ENCODE data around the gene COBLL1. TPM values are rescaled to one million over a fixed set of nuclear protein-coding genes. Genes with fewer than 3 reads are reported as not detected.

Gene COBLL1
- total and polyA plus RNA-seq, 2 donors (not counting 1 experiment from before 2014, with no cell fraction given) = 10.1 to 11.9 TPM

GRCh38 chr2:164681009-164681408 is 160.6 kb downstream of the COBLL1 start:
- H3K27me3 ChIP-seq (ENCODE audit: control insufficient read depth, insufficient read depth, low read length) = no peaks in the 10 kb centered on the region
- no peak overlapping the region for H2AFZ ChIP-seq (ENCODE audit: low read length)
- no peak overlapping the region for H3K4me3 ChIP-seq (replicated peaks in 1 of 4; ENCODE audit: control extremely low read depth in 1 of 4, insufficient read depth in 1 of 4, low read depth in 3 of 4, low read length in 4 of 4)
- no peak for DNase-seq (ENCODE audit: low read depth in 2 of 2)
- no peaks in the 10 kb centered on the region for H3K36me3 ChIP-seq (ENCODE audit: control insufficient read depth, insufficient read depth, low read length)
- no peaks in the 10 kb centered on the region for H3K79me2 ChIP-seq (ENCODE audit: control insufficient read depth, insufficient read depth, low read length)
- H3K27ac ChIP-seq (ENCODE audit: insufficient read depth, low read length) = no peak overlapping the region
- TF ChIP-seq, protein P1, sequence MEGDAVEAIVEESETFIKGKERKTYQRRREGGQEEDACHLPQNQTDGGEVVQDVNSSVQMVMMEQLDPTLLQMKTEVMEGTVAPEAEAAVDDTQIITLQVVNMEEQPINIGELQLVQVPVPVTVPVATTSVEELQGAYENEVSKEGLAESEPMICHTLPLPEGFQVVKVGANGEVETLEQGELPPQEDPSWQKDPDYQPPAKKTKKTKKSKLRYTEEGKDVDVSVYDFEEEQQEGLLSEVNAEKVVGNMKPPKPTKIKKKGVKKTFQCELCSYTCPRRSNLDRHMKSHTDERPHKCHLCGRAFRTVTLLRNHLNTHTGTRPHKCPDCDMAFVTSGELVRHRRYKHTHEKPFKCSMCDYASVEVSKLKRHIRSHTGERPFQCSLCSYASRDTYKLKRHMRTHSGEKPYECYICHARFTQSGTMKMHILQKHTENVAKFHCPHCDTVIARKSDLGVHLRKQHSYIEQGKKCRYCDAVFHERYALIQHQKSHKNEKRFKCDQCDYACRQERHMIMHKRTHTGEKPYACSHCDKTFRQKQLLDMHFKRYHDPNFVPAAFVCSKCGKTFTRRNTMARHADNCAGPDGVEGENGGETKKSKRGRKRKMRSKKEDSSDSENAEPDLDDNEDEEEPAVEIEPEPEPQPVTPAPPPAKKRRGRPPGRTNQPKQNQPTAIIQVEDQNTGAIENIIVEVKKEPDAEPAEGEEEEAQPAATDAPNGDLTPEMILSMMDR (conservative IDR thresholded peaks at IDR 0.05 in 1 of 2, IDR thresholded peaks at IDR 0.05 in 1 of 2; ENCODE audit: low read depth in 1 of 2, low read length in 2 of 2) = no peak
- TF ChIP-seq EZH2 (IDR thresholded peaks at IDR 0.05; ENCODE audit: low read length, missing control alignments) = no peak
- H3K9ac ChIP-seq (ENCODE audit: insufficient read depth, low read length) = no peak overlapping the region
- no peak overlapping the region for H3K4me2 ChIP-seq (ENCODE audit: extremely low read depth, insufficient read depth, low read length)
- H3K9me3 ChIP-seq (ENCODE audit: control insufficient read depth, insufficient read depth, low read depth, low read length) = no peaks in the 10 kb centered on the region
- H3K4me1 ChIP-seq (ENCODE audit: control insufficient read depth, extremely low read depth, insufficient read depth, low read length) = no peaks in the 10 kb centered on the region
- no peaks in the 10 kb centered on the region for H4K20me1 ChIP-seq (ENCODE audit: control insufficient read depth, extremely low read depth, insufficient read depth, low read length)

GRCh38 chr2:164678631-164679149 is 162.9 kb downstream of the COBLL1 start:
- H4K20me1 ChIP-seq (ENCODE audit: control insufficient read depth, extremely low read depth, insufficient read depth, low read length) = no peaks in the 10 kb centered on the region
- H3K27me3 ChIP-seq (ENCODE audit: control insufficient read depth, insufficient read depth, low read length) = no peaks in the 10 kb centered on the region
- H3K4me3 ChIP-seq (replicated peaks in 1 of 4; ENCODE audit: control extremely low read depth in 1 of 4, insufficient read depth in 1 of 4, low read depth in 3 of 4, low read length in 4 of 4) = no peak overlapping the region
- no peak overlapping the region for H3K27ac ChIP-seq (ENCODE audit: insufficient read depth, low read length)
- no peak overlapping the region for H3K4me2 ChIP-seq (ENCODE audit: extremely low read depth, insufficient read depth, low read length)
- no peaks in the 10 kb centered on the region for H3K36me3 ChIP-seq (ENCODE audit: control insufficient read depth, insufficient read depth, low read length)
- H3K79me2 ChIP-seq (ENCODE audit: control insufficient read depth, insufficient read depth, low read length) = no peaks in the 10 kb centered on the region
- no peak overlapping the region for H3K9ac ChIP-seq (ENCODE audit: insufficient read depth, low read length)
- no peaks in the 10 kb centered on the region for H3K9me3 ChIP-seq (ENCODE audit: control insufficient read depth, insufficient read depth, low read depth, low read length)
- no peak for DNase-seq (ENCODE audit: low read depth in 2 of 2)
- H2AFZ ChIP-seq (ENCODE audit: low read length) = no peak overlapping the region
- TF ChIP-seq EZH2 (IDR thresholded peaks at IDR 0.05; ENCODE audit: low read length, missing control alignments) = no peak
- TF ChIP-seq, protein P1 (conservative IDR thresholded peaks at IDR 0.05 in 1 of 2, IDR thresholded peaks at IDR 0.05 in 1 of 2; ENCODE audit: low read depth in 1 of 2, low read length in 2 of 2) = no peak
- no peaks in the 10 kb centered on the region for H3K4me1 ChIP-seq (ENCODE audit: control insufficient read depth, extremely low read depth, insufficient read depth, low read length)

DNA sequence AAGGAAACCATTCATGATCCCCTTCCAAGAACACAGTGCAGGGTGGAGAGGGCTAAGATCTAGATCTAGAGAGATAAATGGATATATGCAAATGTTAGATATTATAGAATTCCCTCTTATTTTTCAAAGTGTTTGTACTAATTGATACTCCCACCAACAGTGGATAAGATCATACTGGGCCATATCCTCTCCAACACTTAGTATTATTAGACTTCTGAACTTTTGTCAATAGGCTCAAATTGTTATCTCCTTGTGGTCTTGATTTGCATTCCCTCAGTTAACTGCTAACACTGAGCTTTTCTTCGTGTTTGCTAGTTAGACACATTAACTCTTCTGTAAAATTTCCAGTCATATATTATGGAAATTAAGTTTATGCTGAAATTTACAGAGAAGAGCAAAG is 163.9 kb downstream of the COBLL1 start:
- H3K9me3 ChIP-seq (ENCODE audit: control insufficient read depth, insufficient read depth, low read depth, low read length) = no peaks in the 10 kb centered on the region
- H3K4me3 ChIP-seq (replicated peaks in 1 of 4; ENCODE audit: control extremely low read depth in 1 of 4, insufficient read depth in 1 of 4, low read depth in 3 of 4, low read length in 4 of 4) = no peak overlapping the region
- TF ChIP-seq, protein P1 (conservative IDR thresholded peaks at IDR 0.05 in 1 of 2, IDR thresholded peaks at IDR 0.05 in 1 of 2; ENCODE audit: low read depth in 1 of 2, low read length in 2 of 2) = no peak
- H4K20me1 ChIP-seq (ENCODE audit: control insufficient read depth, extremely low read depth, insufficient read depth, low read length) = no peaks in the 10 kb centered on the region
- H3K9ac ChIP-seq (ENCODE audit: insufficient read depth, low read length) = no peak overlapping the region
- no peaks in the 10 kb centered on the region for H3K27me3 ChIP-seq (ENCODE audit: control insufficient read depth, insufficient read depth, low read length)
- no peaks in the 10 kb centered on the region for H3K36me3 ChIP-seq (ENCODE audit: control insufficient read depth, insufficient read depth, low read length)
- H3K4me2 ChIP-seq (ENCODE audit: extremely low read depth, insufficient read depth, low read length) = no peak overlapping the region
- H3K4me1 ChIP-seq (ENCODE audit: control insufficient read depth, extremely low read depth, insufficient read depth, low read length) = no peaks in the 10 kb centered on the region
- no peak for DNase-seq (ENCODE audit: low read depth in 2 of 2)
- H2AFZ ChIP-seq (ENCODE audit: low read length) = no peak overlapping the region
- H3K79me2 ChIP-seq (ENCODE audit: control insufficient read depth, insufficient read depth, low read length) = no peaks in the 10 kb centered on the region
- no peak overlapping the region for H3K27ac ChIP-seq (ENCODE audit: insufficient read depth, low read length)

Data from fibroblast of lung (primary cell).